Caco-2 (cell line): Measurements from ENCODE around the gene SPC25. TPM values are rescaled to one million over a fixed set of nuclear protein-coding genes. Genes with fewer than 3 reads are reported as not detected.
"Not testable (repeated sequence)": the region's sequence is repeated elsewhere in the genome, so short reads cannot be mapped to it uniquely, and the experiment has no call there.

Source experiments
- BruUV-seq: library from RNA; stranded (reverse); fragments of 400-500 nt; replicated peaks from 2 replicates; lab custom pipeline; 2021; lab: Mats Ljungman, UMichigan
- CTCF ChIA-PET: fragments of 300-600 bp; sonication (Branson Sonifier 250); formaldehyde crosslinking; loops from one replicate; lab custom pipeline; 2022; ENCODE audit warnings: antibody characterized with exemption; lab: Charles Lee
- POLR2A ChIA-PET: fragments of 300-600 bp; sonication (Branson Sonifier 250); formaldehyde crosslinking; loops from one replicate; lab custom pipeline; 2022; ENCODE audit warnings: antibody characterized with exemption; lab: Charles Lee
- DNase-seq, 2 experiments: peaks; one replicate each; pipeline versions ENCODE4 v3.0.0 to v3.0.0-alpha.2; 2020 to 2022
- H3K27me3 ChIP-seq: replicated peaks from 2 replicates; pipeline ENCODE4 v1.6.0; 2011; ENCODE audit warnings: low read length; ENCODE audit not compliant: control insufficient read depth, insufficient read depth
- H3K36me3 ChIP-seq: 2 replicates; pipeline ENCODE4 v1.5.1; 2011; ENCODE audit warnings: low read length; ENCODE audit not compliant: control insufficient read depth, insufficient read depth
- H3K4me1 ChIP-seq: fragments of 250-450 bp; sonication (Bioruptor Pico); 2 replicates; pipeline ENCODE4 v1.5.1; 2020; ENCODE audit warnings: mild to moderate bottlenecking
- H3K4me3 ChIP-seq: 2 replicates; pipeline ENCODE4 v1.5.1; 2011; ENCODE audit warnings: low read depth, mild to moderate bottlenecking, control low read depth, low read length
- H3K9me3 ChIP-seq: fragments of 250-450 bp; sonication (Bioruptor Pico); 2 replicates; pipeline ENCODE4 v1.5.1; 2020; ENCODE audit warnings: mild to moderate bottlenecking, moderate library complexity
- H3K27ac Mint-ChIP-seq: one replicate; pipeline ENCODE4 v1.8.0; 2022; ENCODE audit warnings: mixed read lengths; ENCODE audit not compliant: unreplicated experiment
- H3K27me3 Mint-ChIP-seq: one replicate; pipeline ENCODE4 v1.8.0; 2022; ENCODE audit warnings: mixed read lengths; ENCODE audit not compliant: insufficient read depth, unreplicated experiment
- H3K36me3 Mint-ChIP-seq: one replicate; pipeline ENCODE4 v1.8.0; 2022; ENCODE audit warnings: mild to moderate bottlenecking, mixed read lengths; ENCODE audit not compliant: insufficient read depth, unreplicated experiment
- H3K4me1 Mint-ChIP-seq: one replicate; pipeline ENCODE4 v1.8.0; 2022; ENCODE audit warnings: low read depth, mixed read lengths; ENCODE audit not compliant: unreplicated experiment
- H3K4me3 Mint-ChIP-seq: one replicate; pipeline ENCODE4 v1.8.0; 2022; ENCODE audit warnings: mild to moderate bottlenecking, moderate library complexity, mixed read lengths; ENCODE audit not compliant: unreplicated experiment
- H3K9me3 Mint-ChIP-seq: one replicate; pipeline ENCODE4 v1.8.0; 2022; ENCODE audit warnings: mixed read lengths; ENCODE audit not compliant: unreplicated experiment
- intact Hi-C: fragments of 100-400 bp; cut with micrococcal nuclease; formaldehyde crosslinking; loops from one replicate; pipeline ENCODE4 v1.10.0; 2022; ENCODE audit not compliant: unreplicated experiment
- total RNA-seq: library from RNA; stranded (reverse); gene quantifications from 2 replicates; pipeline ENCODE4 v1.2.3, GENCODE V29; 2022
- TF ChIP-seq, protein P1 (sequence below), 2 experiments: fragments of 200-600 bp in 1 of 2; IDR thresholded peaks; 1 replicate in 1 of 2; 2 replicates in 1 of 2; pipeline versions ENCODE4 v1.5.1 to v1.8.0; 2011 to 2022; ENCODE audit warnings: antibody characterized with exemption in 1 of 2, control low read depth in 1 of 2, inconsistent platforms in 1 of 2, low read depth in 1 of 2, low read length in 1 of 2, mild to moderate bottlenecking in 1 of 2, moderate library complexity in 1 of 2; ENCODE audit not compliant: insufficient read depth in 1 of 2, severe bottlenecking in 1 of 2, unreplicated experiment in 1 of 2

Gene SPC25
- total RNA-seq, 1 experiment from 2014 or later = 32.6 TPM

- no peaks in the 10 kb centered on the region for H3K9me3 Mint-ChIP-seq
- H3K27me3 ChIP-seq = no peaks in the 10 kb centered on the region
- no peak overlapping the region for H3K27ac Mint-ChIP-seq
- H3K4me3 ChIP-seq = no peak overlapping the region
- no peaks in the 10 kb centered on the region for H3K9me3 ChIP-seq
- H3K4me1 ChIP-seq = no peaks in the 10 kb centered on the region
- ChIA-PET POLR2A (no interaction called here), CTCF (no interaction called here)
- no peak overlapping the region for H3K4me3 Mint-ChIP-seq
- H3K4me1 Mint-ChIP-seq = no peaks in the 10 kb centered on the region
- intact Hi-C loops = no loop called here
- TF ChIP-seq, protein P1, sequence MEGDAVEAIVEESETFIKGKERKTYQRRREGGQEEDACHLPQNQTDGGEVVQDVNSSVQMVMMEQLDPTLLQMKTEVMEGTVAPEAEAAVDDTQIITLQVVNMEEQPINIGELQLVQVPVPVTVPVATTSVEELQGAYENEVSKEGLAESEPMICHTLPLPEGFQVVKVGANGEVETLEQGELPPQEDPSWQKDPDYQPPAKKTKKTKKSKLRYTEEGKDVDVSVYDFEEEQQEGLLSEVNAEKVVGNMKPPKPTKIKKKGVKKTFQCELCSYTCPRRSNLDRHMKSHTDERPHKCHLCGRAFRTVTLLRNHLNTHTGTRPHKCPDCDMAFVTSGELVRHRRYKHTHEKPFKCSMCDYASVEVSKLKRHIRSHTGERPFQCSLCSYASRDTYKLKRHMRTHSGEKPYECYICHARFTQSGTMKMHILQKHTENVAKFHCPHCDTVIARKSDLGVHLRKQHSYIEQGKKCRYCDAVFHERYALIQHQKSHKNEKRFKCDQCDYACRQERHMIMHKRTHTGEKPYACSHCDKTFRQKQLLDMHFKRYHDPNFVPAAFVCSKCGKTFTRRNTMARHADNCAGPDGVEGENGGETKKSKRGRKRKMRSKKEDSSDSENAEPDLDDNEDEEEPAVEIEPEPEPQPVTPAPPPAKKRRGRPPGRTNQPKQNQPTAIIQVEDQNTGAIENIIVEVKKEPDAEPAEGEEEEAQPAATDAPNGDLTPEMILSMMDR (IDR thresholded peaks at IDR 0.05; ENCODE audit: insufficient read depth in 1 of 2, low read depth in 1 of 2, low read length in 1 of 2, severe bottlenecking in 1 of 2, unreplicated experiment in 1 of 2) = no peak
- peaks cover 7% of the 10 kb centered on the region for H3K36me3 Mint-ChIP-seq
- DNase-seq = no peak
- H3K27me3 Mint-ChIP-seq = no peaks in the 10 kb centered on the region
- no peaks in the 10 kb centered on the region for H3K36me3 ChIP-seq
- BruUV-seq = no TSS peak
These were observed 15.7 kb downstream of the SPC25 start for GRCh38 chr2:168874368-168875054.

- POLR2A ChIA-PET, DNase-seq, H3K4me1 Mint-ChIP-seq, H3K4me1 ChIP-seq, intact Hi-C loops, H3K9me3 ChIP-seq, H3K27ac Mint-ChIP-seq, CTCF ChIA-PET, H3K4me3 Mint-ChIP-seq, H3K9me3 Mint-ChIP-seq, H3K27me3 ChIP-seq, H3K36me3 Mint-ChIP-seq, H3K27me3 Mint-ChIP-seq, BruUV-seq, H3K4me3 ChIP-seq, H3K36me3 ChIP-seq: not testable (repeated sequence)
These were observed 19.4 kb downstream of the SPC25 start for GRCh38 chr2:168870824-168871223.

DNA sequence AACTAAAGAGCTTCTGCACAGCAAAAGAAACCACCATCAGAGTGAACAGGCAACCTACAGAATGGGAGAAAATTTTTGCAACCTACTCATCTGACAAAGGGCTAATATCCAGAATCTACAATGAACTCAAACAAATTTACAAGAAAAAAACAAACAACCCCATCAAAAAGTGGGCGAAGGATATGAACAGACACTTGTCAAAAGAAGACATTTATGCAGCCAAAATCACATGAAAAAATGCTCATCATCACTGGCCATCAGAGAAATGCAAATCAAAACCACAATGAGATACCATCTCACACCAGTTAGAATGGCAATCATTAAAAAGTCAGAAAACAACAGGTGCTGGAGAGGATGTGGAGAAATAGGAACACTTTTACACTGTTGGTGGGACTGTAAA, 19.9 kb downstream of the SPC25 start:
- H3K36me3 Mint-ChIP-seq, H3K9me3 ChIP-seq, POLR2A ChIA-PET, DNase-seq, H3K4me1 ChIP-seq, H3K4me3 Mint-ChIP-seq, H3K36me3 ChIP-seq, H3K27me3 ChIP-seq, H3K27ac Mint-ChIP-seq, intact Hi-C loops, H3K4me1 Mint-ChIP-seq, H3K4me3 ChIP-seq, H3K9me3 Mint-ChIP-seq, H3K27me3 Mint-ChIP-seq, BruUV-seq, CTCF ChIA-PET: not testable (repeated sequence)

DNA sequence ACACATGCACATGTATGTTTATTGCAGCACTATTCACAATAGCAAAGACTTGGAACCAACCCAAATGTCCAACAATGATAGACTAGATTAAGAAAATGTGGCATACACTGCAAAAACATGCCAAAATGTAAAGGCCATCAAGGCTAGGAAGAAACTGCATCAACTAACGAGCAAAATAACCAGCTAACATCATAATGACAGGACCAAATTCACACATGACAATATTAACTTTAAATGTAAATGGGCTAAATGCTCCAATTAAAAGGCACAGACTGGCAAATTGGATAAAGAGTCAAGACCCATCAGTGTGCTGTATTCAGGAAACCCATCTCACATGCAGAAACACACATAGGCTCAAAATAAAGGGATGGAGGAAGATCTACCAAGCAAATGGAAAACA, 23.1 kb downstream of the SPC25 start:
- H3K36me3 Mint-ChIP-seq = peaks cover 37% of the 10 kb centered on the region
- H3K4me1 ChIP-seq, DNase-seq, H3K4me3 ChIP-seq, H3K27me3 Mint-ChIP-seq, POLR2A ChIA-PET, H3K4me1 Mint-ChIP-seq, H3K9me3 ChIP-seq, BruUV-seq, CTCF ChIA-PET, H3K36me3 ChIP-seq, intact Hi-C loops, H3K9me3 Mint-ChIP-seq, H3K27ac Mint-ChIP-seq, H3K27me3 ChIP-seq, H3K4me3 Mint-ChIP-seq: not testable (repeated sequence)
